Nephron progenitor cell (in vitro differentiated cells): ENCODE results near the gene PAFAH1B2.

Experiments used
- DNase-seq: peaks from one replicate; pipeline ENCODE4 v3.0.0; 2021
- H3K27ac Mint-ChIP-seq: 2 replicates; pipeline ENCODE4 v1.8.0; 2021; ENCODE audit warnings: mild to moderate bottlenecking, moderate library complexity, mixed read lengths
- H3K27me3 Mint-ChIP-seq: 2 replicates; pipeline ENCODE4 v1.8.0; 2021; ENCODE audit warnings: mild to moderate bottlenecking, low read depth, mixed read lengths; ENCODE audit not compliant: poor library complexity
- H3K36me3 Mint-ChIP-seq: 2 replicates; pipeline ENCODE4 v1.8.0; 2021; ENCODE audit warnings: low read depth, mixed read lengths
- H3K4me1 Mint-ChIP-seq: 2 replicates; pipeline ENCODE4 v1.8.0; 2021; ENCODE audit warnings: mixed read lengths
- H3K4me3 Mint-ChIP-seq: 2 replicates; pipeline ENCODE4 v1.8.0; 2021; ENCODE audit warnings: mild to moderate bottlenecking, moderate library complexity, mixed read lengths
- H3K9me3 Mint-ChIP-seq: 2 replicates; pipeline ENCODE4 v1.8.0; 2021; ENCODE audit warnings: mild to moderate bottlenecking, moderate library complexity, mixed read lengths
- CTCF ChIP-seq: fragments of 200-600 bp; sonication (generic); IDR thresholded peaks from 2 replicates; pipeline ENCODE4 v1.5.0; 2021; ENCODE audit warnings: antibody characterized with exemption

PAFAH1B2 gene, protein sequence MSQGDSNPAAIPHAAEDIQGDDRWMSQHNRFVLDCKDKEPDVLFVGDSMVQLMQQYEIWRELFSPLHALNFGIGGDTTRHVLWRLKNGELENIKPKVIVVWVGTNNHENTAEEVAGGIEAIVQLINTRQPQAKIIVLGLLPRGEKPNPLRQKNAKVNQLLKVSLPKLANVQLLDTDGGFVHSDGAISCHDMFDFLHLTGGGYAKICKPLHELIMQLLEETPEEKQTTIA

DNA sequence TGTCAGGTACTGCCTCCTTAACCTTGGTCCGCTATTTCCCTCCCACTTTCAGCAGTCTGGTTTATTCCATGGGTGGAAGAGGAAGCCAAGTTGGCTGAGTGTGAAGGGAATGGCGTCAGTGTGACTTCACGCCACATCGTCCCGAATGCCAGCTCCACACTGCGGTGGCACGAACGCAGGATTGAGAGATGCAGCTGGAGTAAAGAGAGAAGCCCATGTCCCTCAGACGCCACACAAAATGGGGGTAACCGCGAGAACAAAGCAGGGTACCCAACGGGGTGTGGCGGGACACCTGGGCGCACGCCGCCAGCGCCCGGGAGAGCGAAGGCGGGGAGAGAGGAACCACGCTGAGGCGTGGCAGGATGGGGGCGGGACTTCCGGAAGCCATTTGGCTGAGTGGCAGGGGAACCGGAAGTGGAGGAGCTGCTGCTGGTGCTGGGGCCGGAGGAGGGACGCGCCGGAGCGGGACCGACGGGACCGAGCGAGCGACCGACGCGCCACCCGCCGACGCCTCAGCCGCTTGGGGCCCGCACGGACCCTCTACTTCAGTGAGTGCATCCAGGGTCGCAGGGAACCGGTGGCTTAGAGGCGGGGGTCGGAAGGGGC lies at the start of gene PAFAH1B2:
Gene PAFAH1B2, plus strand, starts transcription at position 417 of the 606 bp plus-strand sequence. CDS start 8,161 bp downstream, outside the sequence.
- peaks cover 14% of the 10 kb centered on the region for H3K27me3 Mint-ChIP-seq
- peaks cover 40% of the 10 kb centered on the region for H3K4me1 Mint-ChIP-seq
- no peak for TF ChIP-seq CTCF
- peak; percentile 97 for DNase-seq
- peaks cover 11% of the 10 kb centered on the region for H3K9me3 Mint-ChIP-seq
- H3K4me3 Mint-ChIP-seq = peak within 1 kb of the TSS; percentile 100
- H3K27ac Mint-ChIP-seq = peak within 1 kb of the TSS; percentile 98
- peaks cover 31% of the 10 kb centered on the region for H3K36me3 Mint-ChIP-seq

DNA sequence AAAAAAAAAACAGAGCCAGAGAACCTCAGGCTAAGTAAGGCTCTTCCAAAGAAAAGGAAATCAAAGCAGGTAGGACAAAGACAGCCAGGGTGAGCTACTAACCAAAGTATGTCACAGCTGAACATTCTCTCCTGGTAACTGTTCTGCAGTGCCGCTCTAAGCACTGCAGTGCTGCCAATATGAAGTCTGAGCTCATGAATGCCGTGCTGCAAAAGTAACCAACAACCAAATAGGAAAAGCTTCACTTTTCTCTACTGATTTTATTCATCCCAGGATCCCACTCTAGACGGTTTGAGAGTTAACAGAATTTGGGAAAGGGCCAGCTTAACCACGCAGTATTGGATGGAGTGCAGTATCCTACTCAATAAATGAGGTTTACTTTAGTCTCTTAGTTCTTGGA lies 49.3 kb upstream of the PAFAH1B2 start:
- peaks cover 10% of the 10 kb centered on the region for H3K27me3 Mint-ChIP-seq
- no peak for DNase-seq
- H3K9me3 Mint-ChIP-seq = peaks cover 8% of the 10 kb centered on the region
- H3K27ac Mint-ChIP-seq = no peak overlapping the region
- peak overlapping the region; percentile 94 for H3K4me3 Mint-ChIP-seq
- H3K36me3 Mint-ChIP-seq = peaks cover 28% of the 10 kb centered on the region
- no peak for TF ChIP-seq CTCF
- peaks cover 45% of the 10 kb centered on the region for H3K4me1 Mint-ChIP-seq

DNA sequence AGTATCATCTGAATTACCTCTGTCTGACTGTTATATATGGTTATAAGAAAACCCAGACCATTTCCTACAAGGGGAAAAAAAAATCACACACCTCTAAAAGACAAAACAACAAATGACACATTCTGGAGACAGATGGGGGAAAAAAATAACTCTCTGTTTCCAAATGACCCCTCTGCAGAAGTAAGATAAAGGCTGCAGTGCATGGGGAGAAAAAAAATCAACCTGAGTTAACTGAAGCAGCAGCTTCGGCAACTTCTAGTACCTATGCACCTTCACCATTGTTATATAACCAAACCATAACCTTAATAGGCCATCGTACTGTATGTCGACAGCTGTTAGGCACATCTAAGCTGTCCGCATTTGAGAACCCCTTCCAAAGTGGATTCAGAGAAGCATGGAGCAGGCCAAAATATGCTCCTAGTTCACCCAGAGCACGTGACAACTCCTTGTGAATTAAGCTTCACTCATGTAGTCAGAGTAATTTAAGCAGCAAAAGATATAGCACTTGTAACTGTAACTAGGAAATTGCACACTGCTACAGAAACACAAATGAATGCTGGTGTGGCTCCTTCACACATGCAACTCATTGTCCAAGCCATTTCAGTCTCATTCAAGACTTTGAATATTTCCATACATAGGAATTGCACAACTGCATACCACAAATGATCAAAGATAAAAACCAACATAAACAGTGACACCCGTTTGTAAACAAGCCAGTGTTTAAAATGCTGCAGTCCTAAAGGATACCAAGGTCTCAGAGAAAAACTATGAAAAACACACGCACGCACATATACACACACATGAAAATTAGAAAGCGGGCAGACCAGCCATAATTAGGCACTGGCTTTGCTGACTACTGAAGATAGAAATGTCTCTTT lies 48.6 kb upstream of the PAFAH1B2 start:
- peaks cover 21% of the 10 kb centered on the region for H3K36me3 Mint-ChIP-seq
- DNase-seq = no peak
- peak overlapping the region; percentile 94 for H3K4me3 Mint-ChIP-seq
- TF ChIP-seq CTCF = no peak
- H3K9me3 Mint-ChIP-seq = peaks cover 8% of the 10 kb centered on the region
- H3K27ac Mint-ChIP-seq = peak overlapping the region; percentile 88
- peaks cover 10% of the 10 kb centered on the region for H3K27me3 Mint-ChIP-seq
- peaks cover 53% of the 10 kb centered on the region for H3K4me1 Mint-ChIP-seq

DNA sequence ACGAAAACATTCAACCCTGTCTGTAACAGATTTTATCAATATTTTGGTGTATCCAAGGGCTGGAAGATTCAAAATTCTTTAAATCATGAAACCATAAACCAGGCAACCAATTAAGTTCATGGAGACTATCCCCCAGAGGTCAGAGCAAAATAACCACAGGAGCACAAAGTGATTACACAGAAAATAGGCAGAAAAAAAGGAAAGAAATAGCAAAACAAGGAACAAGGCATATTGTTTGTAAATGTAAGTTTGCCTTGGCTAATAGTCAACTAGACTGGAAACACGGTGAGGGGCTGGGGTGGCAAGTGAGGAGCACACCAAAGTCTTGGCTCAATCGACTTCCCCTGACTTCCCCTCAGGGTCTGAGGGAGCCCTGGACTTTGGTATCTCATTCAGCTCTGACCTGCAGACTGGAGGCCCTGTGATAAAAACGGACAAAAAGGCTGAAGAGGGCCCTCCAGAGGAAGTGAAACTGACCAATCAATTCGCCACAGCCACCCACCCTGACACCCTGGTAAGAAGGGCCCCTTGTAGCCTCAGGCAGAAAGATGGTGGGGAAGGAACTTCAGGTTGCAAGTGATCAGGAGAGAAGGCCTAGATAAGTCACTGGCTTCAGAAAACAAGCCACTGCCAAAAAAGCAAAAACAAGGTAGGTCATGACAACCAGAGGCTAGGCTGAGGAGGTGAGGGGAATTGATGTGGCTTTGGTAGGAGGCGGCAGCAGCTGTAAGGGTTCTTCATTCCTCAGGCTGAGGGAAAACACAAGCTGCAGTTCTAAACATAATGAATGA lies 47.7 kb upstream of the PAFAH1B2 start:
- Mint-ChIP-seq H3K27me3 (peaks cover 10% of the 10 kb centered on the region), H3K9me3 (peaks cover 8% of the 10 kb centered on the region), H3K36me3 (peaks cover 17% of the 10 kb centered on the region), H3K4me3 (peak overlapping the region; percentile 94), H3K27ac (peak overlapping the region; percentile 88), H3K4me1 (peaks cover 60% of the 10 kb centered on the region)
- TF ChIP-seq CTCF = no peak
- no peak for DNase-seq

DNA sequence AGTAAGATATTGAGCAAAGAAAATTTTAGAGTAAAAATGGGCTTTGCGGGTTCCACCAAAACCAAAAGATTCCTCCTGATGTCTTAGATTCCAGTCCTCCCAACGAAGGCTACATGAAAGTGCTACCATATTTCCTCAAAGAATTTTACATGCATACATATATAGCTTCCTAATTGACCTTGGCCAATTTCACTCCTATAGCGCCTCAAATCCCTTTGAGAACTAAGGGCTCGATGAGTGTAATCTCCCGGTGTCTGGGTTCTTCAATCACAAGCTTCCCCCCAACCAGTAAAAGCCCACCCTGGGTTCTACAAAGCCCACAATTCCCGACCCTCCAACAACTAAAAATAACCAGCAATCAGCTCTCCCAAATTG lies 47.1 kb upstream of the PAFAH1B2 start:
- no peak for DNase-seq
- Mint-ChIP-seq H3K4me3 (peak overlapping the region; percentile 94), H3K27me3 (peaks cover 10% of the 10 kb centered on the region), H3K4me1 (peaks cover 60% of the 10 kb centered on the region), H3K9me3 (peaks cover 5% of the 10 kb centered on the region), H3K27ac (peak overlapping the region; percentile 88), H3K36me3 (peaks cover 13% of the 10 kb centered on the region)
- TF ChIP-seq CTCF = no peak
